HepG2 (cell line): Measurements from ENCODE around the gene CCL17. TPM values are rescaled to one million over a fixed set of nuclear protein-coding genes. Genes with fewer than 3 reads are reported as not detected.

Experiments used
- ADNP ChIP-seq: sonication (generic); formaldehyde crosslinking; IDR thresholded peaks from 2 replicates; pipeline ENCODE4 v1.4.0; 2020; ENCODE audit warnings: missing genetic modification reagents
- EEA1 ChIP-seq: sonication (generic); formaldehyde crosslinking; IDR thresholded peaks from 2 replicates; pipeline ENCODE4 v1.5.1; 2020; ENCODE audit warnings: mild to moderate bottlenecking, missing genetic modification reagents, borderline replicate concordance
- GABPA ChIP-seq, 2 experiments: IDR thresholded peaks; 2 replicates each; pipeline ENCODE4 v1.6.1; 2011 to 2016; ENCODE audit warnings: low read depth in 2 of 2, low read length in 1 of 2, missing biosample characterization in 1 of 2, missing genetic modification characterization in 1 of 2
- IRF2 ChIP-seq: IDR thresholded peaks from 2 replicates; pipeline ENCODE4 v1.6.1; 2018; ENCODE audit warnings: missing genetic modification reagents, missing compliant biosample characterization
- ISL2 ChIP-seq: sonication (generic); formaldehyde crosslinking; IDR thresholded peaks from 2 replicates; pipeline ENCODE4 v1.5.0; 2020; ENCODE audit warnings: missing genetic modification reagents
- KDM1A ChIP-seq: IDR thresholded peaks from 2 replicates; pipeline ENCODE4 v1.6.1; 2016; ENCODE audit warnings: missing compliant biosample characterization
- MED13 ChIP-seq: sonication (generic); formaldehyde crosslinking; IDR thresholded peaks from 2 replicates; pipeline ENCODE4 v1.5.0; 2020; ENCODE audit warnings: missing genetic modification reagents
- MIER2 ChIP-seq: IDR thresholded peaks from 2 replicates; pipeline ENCODE4 v1.6.1; 2016; ENCODE audit warnings: missing biosample characterization, missing genetic modification reagents
- NR2F6 ChIP-seq, 2 experiments: IDR thresholded peaks; 2 replicates each; pipeline ENCODE4 v1.6.1; 2016; ENCODE audit warnings: antibody characterized with exemption in 1 of 2, mild to moderate bottlenecking in 1 of 2
- NRL ChIP-seq: sonication (generic); formaldehyde crosslinking; IDR thresholded peaks from 2 replicates; pipeline ENCODE4 v1.5.0; 2020; ENCODE audit warnings: missing genetic modification reagents, mild to moderate bottlenecking, moderate library complexity, borderline replicate concordance
- RXRA ChIP-seq: sonication (generic); formaldehyde crosslinking; IDR thresholded peaks from 2 replicates; pipeline ENCODE4 v1.5.1; 2020; ENCODE audit warnings: missing genetic modification reagents
- SMC3 ChIP-seq: IDR thresholded peaks from 2 replicates; pipeline ENCODE4 v1.6.1; 2011; ENCODE audit warnings: low read length, improper control_type of control experiment
- SNAPC2 ChIP-seq: sonication (generic); formaldehyde crosslinking; IDR thresholded peaks from 2 replicates; pipeline ENCODE4 v1.8.1; 2022; ENCODE audit warnings: mild to moderate bottlenecking, missing genetic modification reagents
- TMF1 ChIP-seq: sonication (generic); formaldehyde crosslinking; IDR thresholded peaks from 2 replicates; pipeline ENCODE4 v1.8.1; 2022; ENCODE audit warnings: low read depth, missing genetic modification reagents
- YEATS2 ChIP-seq: sonication (generic); formaldehyde crosslinking; IDR thresholded peaks from 2 replicates; pipeline ENCODE4 v1.4.0; 2020; ENCODE audit warnings: missing genetic modification reagents, borderline replicate concordance
- ZBTB10 ChIP-seq: sonication (generic); formaldehyde crosslinking; IDR thresholded peaks from 2 replicates; pipeline ENCODE4 v1.4.0; 2020; ENCODE audit warnings: missing genetic modification reagents, borderline replicate concordance
- ZBTB46 ChIP-seq: sonication (generic); formaldehyde crosslinking; IDR thresholded peaks from 2 replicates; pipeline ENCODE4 v1.4.0; 2020; ENCODE audit warnings: mild to moderate bottlenecking, missing genetic modification reagents, borderline replicate concordance
- ZKSCAN1 ChIP-seq: fragments of 150-350 bp; IDR thresholded peaks from 2 replicates; pipeline ENCODE4 v1.6.1; 2014; ENCODE audit warnings: low read length
- ZNF205 ChIP-seq: IDR thresholded peaks from 2 replicates; pipeline ENCODE4 v1.6.1; 2018; ENCODE audit warnings: missing biosample characterization, missing genetic modification reagents
- ZNF253 ChIP-seq: sonication (generic); formaldehyde crosslinking; IDR thresholded peaks from 2 replicates; pipeline ENCODE4 v1.8.0; 2022; ENCODE audit warnings: mild to moderate bottlenecking, missing genetic modification reagents, borderline replicate concordance
- ZNF431 ChIP-seq: sonication (generic); formaldehyde crosslinking; IDR thresholded peaks from 2 replicates; pipeline ENCODE4 v1.9.0; 2022; ENCODE audit warnings: missing genetic modification reagents, low read depth, mild to moderate bottlenecking, borderline replicate concordance
- ZNF460 ChIP-seq: sonication (generic); formaldehyde crosslinking; IDR thresholded peaks from 2 replicates; pipeline ENCODE4 v1.5.1; 2020; ENCODE audit warnings: missing genetic modification reagents, mild to moderate bottlenecking, borderline replicate concordance
- ZNF503 ChIP-seq: sonication (generic); formaldehyde crosslinking; IDR thresholded peaks from 2 replicates; pipeline ENCODE4 v1.4.0; 2020; ENCODE audit warnings: missing genetic modification reagents
- ZNF549 ChIP-seq: sonication (generic); formaldehyde crosslinking; IDR thresholded peaks from 2 replicates; pipeline ENCODE4 v1.5.0; 2020; ENCODE audit warnings: missing genetic modification reagents
- polyA plus RNA-seq, 8 experiments: library from polyadenylated mRNA; depleted of rRNA in 3 of 8; stranded (reverse) in 7 of 8; unstranded in 1 of 8; fragments of >200 nt; fragmentation: Illumina TruSeq in 4 of 8; extraction: Trizol in 4 of 8; gene quantifications; 2 replicates each; pipeline versions ENCODE4 v1.2.1 to v1.2.3, GENCODE V29; 2011 to 2016; ENCODE audit warnings: low read depth in 4 of 8, missing spikeins in 1 of 8, mixed read lengths in 1 of 8; ENCODE audit not compliant: insufficient read depth in 1 of 8
- total RNA-seq, 5 experiments: library from RNA; depleted of rRNA; stranded (reverse); fragments of >200 nt; fragmentation: Illumina TruSeq; extraction: Trizol; gene quantifications; 2 replicates each; pipeline ENCODE4 v1.2.3, GENCODE V29; 2016; ENCODE audit warnings: low read depth in 1 of 5

The CCL17 gene
- total and polyA plus RNA-seq, 2 of the 13 experiments (the other 11 are each of a cell fraction or from before 2014, with no cell fraction given), result not detected

DNA sequence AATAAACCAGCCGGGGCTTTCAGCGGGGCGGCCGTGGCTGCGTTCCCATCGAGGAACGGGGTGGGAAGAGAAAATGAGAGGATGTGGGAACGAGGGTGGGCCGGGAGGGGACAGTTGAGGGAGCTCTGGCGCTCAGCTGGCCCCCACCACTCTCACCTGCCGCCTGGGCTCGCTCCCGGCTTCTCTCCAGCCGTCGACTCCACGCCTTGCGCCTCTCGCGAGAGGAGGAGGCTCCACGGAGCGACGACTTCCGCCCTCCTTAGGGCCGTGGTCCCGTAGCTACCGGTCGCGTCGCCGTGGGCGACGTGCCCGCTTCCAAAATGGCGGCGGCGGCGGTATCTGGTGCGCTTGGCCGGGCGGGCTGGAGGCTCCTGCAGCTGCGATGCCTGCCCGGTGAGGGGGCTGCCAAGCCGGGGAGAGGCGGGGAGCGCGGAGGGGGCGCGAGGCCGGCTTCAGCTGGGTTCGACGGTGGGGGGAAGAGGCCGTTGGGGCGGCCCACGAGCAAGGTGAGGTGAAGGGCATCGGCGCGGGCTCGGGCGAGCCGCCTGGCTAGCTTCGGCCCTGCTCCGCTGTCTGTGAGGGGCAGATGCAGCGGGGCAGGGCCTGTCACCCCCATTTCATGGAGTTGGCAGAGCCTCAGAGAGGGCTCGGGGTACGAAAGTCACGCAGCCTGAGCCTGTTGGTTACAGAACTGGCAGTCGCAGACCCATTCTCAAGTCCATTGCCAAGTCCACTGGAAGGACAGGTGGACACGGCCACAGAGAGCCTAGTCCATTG, 42.8 kb downstream of the CCL17 start, which contains the start of the genes CIAPIN1 and COQ9 (continued):
- TF ChIP-seq IRF2 (CRISPR knock-in tag) (peak; percentile 97), RXRA (CRISPR knock-in tag) (peak; percentile 89), ZKSCAN1 (no peak), ZNF549 (no peak), ZNF503 (CRISPR knock-in tag) (peak; percentile 56; the same call in 1 of the 2 replicates), EEA1 (CRISPR knock-in tag) (peak; percentile 91), ZNF253 (CRISPR knock-in tag) (no peak), ISL2 (CRISPR knock-in tag) (peak; percentile 75; the same call in 1 of the 2 replicates), ZNF460 (CRISPR knock-in tag) (no peak), ZNF205 (CRISPR knock-in tag) (peak; percentile 81; the same call in 1 of the 2 replicates), ZNF431 (peak; percentile 96), NRL (CRISPR knock-in tag) (peak; percentile 95), MED13 (peak; percentile 52), SMC3 (no peak), GABPA (IDR thresholded peaks at IDR 0.05; ENCODE audit: low read depth, low read length) (peak; percentile 92), GABPA (CRISPR knock-in tag; IDR thresholded peaks at IDR 0.05; ENCODE audit: low read depth) (peak; percentile 93), ADNP (CRISPR knock-in tag) (peak; percentile 56; the same call in 1 of the 2 replicates), ZBTB10 (CRISPR knock-in tag) (no peak), MIER2 (0 out of 2 replicates have a peak, but pooled peaks have one; percentile 70), KDM1A (CRISPR knock-in tag) (peak; percentile 48), TMF1 (CRISPR knock-in tag) (peak; percentile 84), YEATS2 (CRISPR knock-in tag) (peak; percentile 98), SNAPC2 (no peak), NR2F6 (IDR thresholded peaks at IDR 0.05) (no peak), NR2F6 (CRISPR knock-in tag; IDR thresholded peaks at IDR 0.05) (peak; percentile 49; the same call in 1 of the 2 replicates), ZBTB46 (CRISPR knock-in tag) (peak; percentile 86; the same call in 1 of the 2 replicates)
